ENCODE results near the gene LRIG2.
"Not testable (repeated sequence)": the region's sequence is repeated elsewhere in the genome, so short reads cannot be mapped to it uniquely, and the experiment has no call there.

Gene LRIG2

GRCh38 chr1:113042285-113043143 lies 30.5 kb upstream of the LRIG2 start:
- Histone ChIP-seq H3K18ac (ENCODE audit: low read depth in 1 of 2, low read length in 2 of 2) (peak overlapping the region; percentile 82 to 85), H3K27ac (ENCODE audit: low read length, poor library complexity, severe bottlenecking) (peak overlapping the region; percentile 89), H2BK120ac (ENCODE audit: low read depth, low read length) (peak overlapping the region; percentile 73), H4K8ac (ENCODE audit: low read length) (peak overlapping the region; percentile 88), H3K23ac (ENCODE audit: low read length in 2 of 2) (no peak overlapping the region), H3K27me3 (ENCODE audit: control insufficient read depth in 1 of 2, insufficient read depth in 1 of 2, low read length in 2 of 2) (no peaks in the 10 kb centered on the region), H3K4me3 (ENCODE audit: insufficient read depth in 1 of 2, low read depth in 1 of 2, low read length in 2 of 2) (peak overlapping the region in 1 of 2 experiments; percentile 43), H3K9ac (ENCODE audit: low read length) (peak overlapping the region; percentile 66), H4K91ac (ENCODE audit: low read length) (no peak overlapping the region), H3K36me3 (ENCODE audit: control insufficient read depth in 1 of 2, insufficient read depth in 2 of 2, low read depth in 1 of 2, low read length in 2 of 2) (no peaks in the 10 kb centered on the region), H3K4me2 (ENCODE audit: low read length, poor library complexity, severe bottlenecking) (peak overlapping the region; percentile 53), H2AK5ac (ENCODE audit: low read length, severe bottlenecking) (no peak overlapping the region), H3K4ac (ENCODE audit: low read depth in 1 of 2, low read length in 2 of 2) (peak overlapping the region; percentile 47 to 87), H3K9me3 (ENCODE audit: control insufficient read depth, low read length) (no peaks in the 10 kb centered on the region), H2BK12ac (ENCODE audit: low read length in 2 of 2) (peak overlapping the region in 1 of 2 experiments; percentile 66), H3K14ac (ENCODE audit: low read length in 2 of 2) (no peak overlapping the region), H3K79me1 (replicated peaks; ENCODE audit: low read length, poor library complexity, severe bottlenecking) (no peaks in the 10 kb centered on the region), H2BK5ac (ENCODE audit: low read depth, low read length, poor library complexity, severe bottlenecking) (no peak overlapping the region), H2AFZ (ENCODE audit: low read depth, low read length) (peak overlapping the region; percentile 54), H2BK15ac (ENCODE audit: low read depth, poor library complexity, severe bottlenecking) (no peak overlapping the region), H3K4me1 (ENCODE audit: control insufficient read depth, insufficient read depth, low read depth, low read length) (peaks cover 12% of the 10 kb centered on the region)
- WGBS, result 2% methylated on average over 8 of the region's 11 CpGs
- peak; percentile 81 for DNase-seq

GRCh38 chr1:113043144-113043488 lies 29.9 kb upstream of the LRIG2 start:
- peak overlapping the region; percentile 57 to 70 for H3K18ac ChIP-seq (ENCODE audit: low read depth in 1 of 2, low read length in 2 of 2)
- H3K9me3 ChIP-seq (ENCODE audit: control insufficient read depth, low read length); H3K36me3 ChIP-seq (ENCODE audit: control insufficient read depth in 1 of 2, insufficient read depth in 2 of 2, low read depth in 1 of 2, low read length in 2 of 2); H2BK5ac ChIP-seq (ENCODE audit: low read depth, low read length, poor library complexity, severe bottlenecking); H4K91ac ChIP-seq (ENCODE audit: low read length); H3K27me3 ChIP-seq (ENCODE audit: control insufficient read depth in 1 of 2, insufficient read depth in 1 of 2, low read length in 2 of 2); H2AK5ac ChIP-seq (ENCODE audit: low read length, severe bottlenecking); H3K79me1 ChIP-seq (replicated peaks; ENCODE audit: low read length, poor library complexity, severe bottlenecking); H2BK15ac ChIP-seq (ENCODE audit: low read depth, poor library complexity, severe bottlenecking); DNase-seq; H2AFZ ChIP-seq (ENCODE audit: low read depth, low read length); H3K14ac ChIP-seq (ENCODE audit: low read length in 2 of 2); H3K23ac ChIP-seq (ENCODE audit: low read length in 2 of 2): not testable (repeated sequence)
- H2BK120ac ChIP-seq (ENCODE audit: low read depth, low read length), result peak overlapping the region; percentile 73
- peak overlapping the region; percentile 88 for H4K8ac ChIP-seq (ENCODE audit: low read length)
- peak overlapping the region in 1 of 2 experiments; percentile 43 for H3K4me3 ChIP-seq (ENCODE audit: insufficient read depth in 1 of 2, low read depth in 1 of 2, low read length in 2 of 2)
- peak overlapping the region; percentile 47 to 87 for H3K4ac ChIP-seq (ENCODE audit: low read depth in 1 of 2, low read length in 2 of 2)
- peak overlapping the region; percentile 66 for H3K9ac ChIP-seq (ENCODE audit: low read length)
- peak overlapping the region; percentile 53 for H3K4me2 ChIP-seq (ENCODE audit: low read length, poor library complexity, severe bottlenecking)
- peak overlapping the region in 1 of 2 experiments; percentile 66 for H2BK12ac ChIP-seq (ENCODE audit: low read length in 2 of 2)
- H3K4me1 ChIP-seq (ENCODE audit: control insufficient read depth, insufficient read depth, low read depth, low read length), result peaks cover 12% of the 10 kb centered on the region
- peak overlapping the region; percentile 89 for H3K27ac ChIP-seq (ENCODE audit: low read length, poor library complexity, severe bottlenecking)
- 86% methylated on average over 12 of the region's 12 CpGs for WGBS

GRCh38 chr1:113046569-113046968 lies 26.4 kb upstream of the LRIG2 start:
- Histone ChIP-seq H3K14ac (ENCODE audit: low read length in 2 of 2) (no peak overlapping the region), H3K4me3 (ENCODE audit: insufficient read depth in 1 of 2, low read depth in 1 of 2, low read length in 2 of 2) (no peak overlapping the region), H3K18ac (ENCODE audit: low read depth in 1 of 2, low read length in 2 of 2) (no peak overlapping the region), H3K4me2 (ENCODE audit: low read length, poor library complexity, severe bottlenecking) (no peak overlapping the region), H2AFZ (ENCODE audit: low read depth, low read length) (no peak overlapping the region), H2AK5ac (ENCODE audit: low read length, severe bottlenecking) (no peak overlapping the region), H3K4ac (ENCODE audit: low read depth in 1 of 2, low read length in 2 of 2) (no peak overlapping the region), H2BK120ac (ENCODE audit: low read depth, low read length) (no peak overlapping the region), H3K79me1 (replicated peaks; ENCODE audit: low read length, poor library complexity, severe bottlenecking) (no peaks in the 10 kb centered on the region), H3K9me3 (ENCODE audit: control insufficient read depth, low read length) (no peaks in the 10 kb centered on the region), H3K27me3 (ENCODE audit: control insufficient read depth in 1 of 2, insufficient read depth in 1 of 2, low read length in 2 of 2) (no peaks in the 10 kb centered on the region), H4K8ac (ENCODE audit: low read length) (no peak overlapping the region), H3K9ac (ENCODE audit: low read length) (no peak overlapping the region), H2BK15ac (ENCODE audit: low read depth, poor library complexity, severe bottlenecking) (no peak overlapping the region), H3K23ac (ENCODE audit: low read length in 2 of 2) (no peak overlapping the region), H3K36me3 (ENCODE audit: control insufficient read depth in 1 of 2, insufficient read depth in 2 of 2, low read depth in 1 of 2, low read length in 2 of 2) (no peaks in the 10 kb centered on the region), H4K91ac (ENCODE audit: low read length) (no peak overlapping the region), H3K27ac (ENCODE audit: low read length, poor library complexity, severe bottlenecking) (no peak overlapping the region), H2BK5ac (ENCODE audit: low read depth, low read length, poor library complexity, severe bottlenecking) (no peak overlapping the region), H3K4me1 (ENCODE audit: control insufficient read depth, insufficient read depth, low read depth, low read length) (peaks cover 12% of the 10 kb centered on the region), H2BK12ac (ENCODE audit: low read length in 2 of 2) (no peak overlapping the region)
- 83% methylated on average over 1 of the region's 4 CpGs for WGBS
- DNase-seq, result no peak

- H2AFZ ChIP-seq (ENCODE audit: low read depth, low read length), result no peak overlapping the region
- WGBS, result 94% methylated on average over 3 of the region's 3 CpGs
- no peak for DNase-seq
Observed at GRCh38 chr1:113048064-113048463, 24.9 kb upstream of the LRIG2 start.

More at GRCh38 chr1:113048064-113048463, 24.9 kb upstream of the LRIG2 start:
- H3K4me2 ChIP-seq (ENCODE audit: low read length, poor library complexity, severe bottlenecking), result no peak overlapping the region
- no peak overlapping the region for H4K91ac ChIP-seq (ENCODE audit: low read length)
- no peak overlapping the region for H2BK120ac ChIP-seq (ENCODE audit: low read depth, low read length)
- H3K79me1 ChIP-seq (replicated peaks; ENCODE audit: low read length, poor library complexity, severe bottlenecking), result no peaks in the 10 kb centered on the region
- H3K14ac ChIP-seq (ENCODE audit: low read length in 2 of 2), result no peak overlapping the region
- H3K27me3 ChIP-seq (ENCODE audit: control insufficient read depth in 1 of 2, insufficient read depth in 1 of 2, low read length in 2 of 2), result no peaks in the 10 kb centered on the region
- no peak overlapping the region for H2AK5ac ChIP-seq (ENCODE audit: low read length, severe bottlenecking)
- no peak overlapping the region for H2BK12ac ChIP-seq (ENCODE audit: low read length in 2 of 2)
- H3K4ac ChIP-seq (ENCODE audit: low read depth in 1 of 2, low read length in 2 of 2), result no peak overlapping the region
- no peaks in the 10 kb centered on the region for H3K36me3 ChIP-seq (ENCODE audit: control insufficient read depth in 1 of 2, insufficient read depth in 2 of 2, low read depth in 1 of 2, low read length in 2 of 2)
- no peak overlapping the region for H4K8ac ChIP-seq (ENCODE audit: low read length)
- no peaks in the 10 kb centered on the region for H3K9me3 ChIP-seq (ENCODE audit: control insufficient read depth, low read length)
- no peak overlapping the region for H3K9ac ChIP-seq (ENCODE audit: low read length)
- no peak overlapping the region for H3K18ac ChIP-seq (ENCODE audit: low read depth in 1 of 2, low read length in 2 of 2)
- H3K23ac ChIP-seq (ENCODE audit: low read length in 2 of 2), result no peak overlapping the region
- no peak overlapping the region for H2BK15ac ChIP-seq (ENCODE audit: low read depth, poor library complexity, severe bottlenecking)
- H3K4me1 ChIP-seq (ENCODE audit: control insufficient read depth, insufficient read depth, low read depth, low read length), result peaks cover 9% of the 10 kb centered on the region
- H3K27ac ChIP-seq (ENCODE audit: low read length, poor library complexity, severe bottlenecking), result no peak overlapping the region
- no peak overlapping the region for H3K4me3 ChIP-seq (ENCODE audit: insufficient read depth in 1 of 2, low read depth in 1 of 2, low read length in 2 of 2)
- no peak overlapping the region for H2BK5ac ChIP-seq (ENCODE audit: low read depth, low read length, poor library complexity, severe bottlenecking)

Data from mesenchymal stem cell (in vitro differentiated cells and primary cell).